GM18951 (cell line): Measurements from ENCODE around the gene PPP2R2B.

Source experiments
- POLR2A ChIP-seq: IDR thresholded peaks from 4 replicates; pipeline ENCODE4 v1.6.1; 2011; ENCODE audit warnings: mild to moderate bottlenecking; ENCODE audit not compliant: insufficient read length, insufficient read depth; ENCODE audit errors: extremely low read depth
- in situ Hi-C: fragments of 300-500 bp; cut with MboI; formaldehyde crosslinking; loops from one replicate; pipeline ENCODE4 v1.12.0; 2022; ENCODE audit warnings: low sequenced_read_pairs, mixed read lengths, inconsistent platforms; ENCODE audit not compliant: unreplicated experiment

The PPP2R2B gene

DNA sequence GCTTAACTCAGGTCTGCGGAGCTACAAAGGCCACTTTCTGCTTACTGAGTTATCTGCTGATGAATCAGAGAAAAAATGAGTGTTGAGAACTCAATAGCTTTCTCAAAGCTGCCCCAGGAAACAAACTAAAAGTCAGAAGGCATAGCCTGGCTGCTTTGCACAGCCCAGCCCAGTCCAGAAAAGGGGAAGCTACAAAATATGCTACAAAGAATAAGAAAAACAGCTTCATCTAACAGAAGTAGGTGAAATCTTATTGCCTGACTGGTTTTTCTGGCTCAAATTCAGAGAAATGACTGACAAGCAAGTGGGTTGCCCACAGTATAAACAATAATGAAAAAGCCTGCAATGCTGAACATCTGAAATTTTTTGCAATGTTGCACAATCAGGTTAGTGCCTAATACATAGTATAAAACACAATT is 156.2 kb downstream of the PPP2R2B start:
- TF ChIP-seq POLR2A, result no peak
- in situ Hi-C loops, result no loop called here

DNA sequence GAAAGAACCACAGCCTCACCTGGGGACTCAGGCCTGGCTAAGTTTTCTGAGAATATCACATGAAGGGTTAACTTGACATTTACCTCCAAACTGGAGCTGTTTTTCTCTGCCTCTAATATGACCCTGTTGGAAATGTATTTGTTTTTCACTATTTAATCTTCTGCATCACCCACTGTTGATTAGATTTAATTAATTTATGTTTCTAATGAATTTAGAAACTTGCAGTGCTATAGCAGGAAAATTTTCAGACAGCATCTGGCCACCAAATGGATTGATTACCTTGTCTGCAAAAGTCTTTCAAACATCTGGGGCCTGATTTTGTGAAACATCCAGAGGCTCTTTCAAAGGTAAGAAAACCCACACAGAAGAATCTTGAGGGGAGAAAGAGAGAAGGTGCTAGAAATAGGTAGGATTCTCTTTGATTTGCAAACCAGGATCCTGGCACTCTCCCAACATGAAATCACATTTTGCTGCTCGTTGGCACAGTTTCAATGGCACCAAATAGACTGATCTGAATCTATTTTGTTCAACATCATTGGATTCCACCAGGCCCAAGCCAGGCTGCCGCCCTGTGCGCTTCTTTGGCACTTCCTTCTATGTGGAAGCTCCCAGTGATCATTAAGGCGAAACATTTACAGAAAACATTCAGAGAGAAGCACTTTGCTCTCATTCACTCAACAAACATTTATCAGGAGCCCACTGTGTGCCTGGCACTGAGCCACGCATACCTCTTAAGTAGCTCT is 157.3 kb downstream of the PPP2R2B start:
- TF ChIP-seq POLR2A, result no peak
- in situ Hi-C loops, result no loop called here

- no peak for TF ChIP-seq POLR2A
- in situ Hi-C loops, result no loop called here
Observed at GRCh38 chr5:146720107-146720506, 158.4 kb downstream of the PPP2R2B start.

GRCh38 chr5:146719179-146719578 is 159.4 kb downstream of the PPP2R2B start:
- TF ChIP-seq POLR2A, result no peak
- in situ Hi-C loops, result no loop called here

GRCh38 chr5:146718609-146719008 is 159.9 kb downstream of the PPP2R2B start:
- in situ Hi-C loops, result no loop called here
- no peak for TF ChIP-seq POLR2A

GRCh38 chr5:146717951-146718350 is 160.6 kb downstream of the PPP2R2B start:
- no peak for TF ChIP-seq POLR2A
- in situ Hi-C loops, result no loop called here

DNA sequence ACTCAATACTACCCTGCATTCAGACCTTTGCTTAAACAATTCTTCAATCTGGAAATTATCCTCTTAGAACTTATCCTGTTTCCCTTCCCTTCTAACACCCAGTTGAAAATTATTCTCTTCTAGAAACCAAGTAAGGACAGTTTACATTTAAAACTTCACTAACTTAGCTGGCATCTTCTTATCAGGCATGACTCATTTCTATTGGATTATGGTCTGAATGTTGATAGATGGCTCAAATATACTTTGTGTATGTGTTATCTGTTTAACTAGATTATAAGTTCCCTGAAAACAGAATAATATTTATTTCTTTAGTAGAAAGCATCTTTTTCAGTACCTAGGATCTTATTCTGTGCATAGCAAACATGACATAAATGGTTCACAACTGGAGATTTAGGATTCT is 161.9 kb downstream of the PPP2R2B start:
- TF ChIP-seq POLR2A, result no peak
- in situ Hi-C loops, result no loop called here

- no peak for TF ChIP-seq POLR2A
- in situ Hi-C loops, result no loop called here
Observed at GRCh38 chr5:146710348-146710747, 168.2 kb downstream of the PPP2R2B start.

DNA sequence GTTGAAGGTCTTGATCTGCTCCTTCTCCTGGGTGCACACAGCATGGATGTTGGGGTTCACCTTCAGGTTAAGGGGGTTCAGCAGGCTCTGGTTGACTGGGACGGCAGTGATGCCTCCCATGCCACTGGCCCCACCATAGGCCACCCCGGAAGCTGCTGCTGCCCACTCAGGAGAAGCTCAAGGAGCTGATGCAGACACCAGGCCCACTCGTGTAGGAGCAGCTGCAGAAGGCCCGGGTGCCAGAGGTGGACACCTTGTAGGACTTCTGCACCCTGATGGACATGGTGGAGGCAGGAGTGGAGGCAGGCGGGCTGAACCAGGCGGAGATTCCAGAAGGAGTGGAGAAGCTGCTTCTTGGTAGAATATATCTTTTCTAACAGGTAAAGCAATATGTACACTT is 171.2 kb downstream of the PPP2R2B start:
- in situ Hi-C loops, result no loop called here
- TF ChIP-seq POLR2A, result no peak

DNA sequence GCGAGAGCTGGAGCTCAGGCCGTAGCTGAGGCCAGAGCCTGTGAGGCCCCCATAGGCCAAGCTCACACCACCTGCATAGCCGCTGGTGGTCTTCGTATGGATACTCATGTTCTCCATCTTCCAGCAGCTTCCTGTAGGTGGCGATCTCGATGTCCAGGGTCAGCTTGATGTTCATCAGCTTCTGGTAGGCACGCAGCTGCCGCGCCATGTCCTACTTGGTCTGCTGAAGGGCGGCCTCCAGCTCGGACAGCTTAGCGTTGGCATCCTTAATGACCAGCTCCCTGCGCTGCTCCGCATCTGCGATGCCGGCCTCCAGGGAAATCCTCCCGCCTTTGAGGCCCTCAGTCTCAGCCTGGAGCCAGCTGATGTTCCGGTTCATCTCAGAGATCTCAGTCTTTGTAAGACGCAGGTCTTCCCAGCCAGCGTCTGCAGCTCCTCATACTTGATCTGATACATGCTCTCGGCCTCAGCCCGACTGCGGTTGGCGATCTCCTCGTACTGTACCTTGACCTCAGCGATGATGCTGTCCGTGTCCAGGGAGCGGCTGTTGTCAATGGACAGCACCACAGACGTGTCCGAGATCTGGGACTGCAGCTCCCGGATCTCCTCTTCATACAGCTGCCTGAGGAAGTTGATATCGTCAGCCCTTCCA is 172.1 kb downstream of the PPP2R2B start:
- in situ Hi-C loops, result no loop called here
- TF ChIP-seq POLR2A, result no peak

GRCh38 chr5:146704949-146705665 is 173.4 kb downstream of the PPP2R2B start:
- in situ Hi-C loops, result no loop called here
- no peak for TF ChIP-seq POLR2A

- no peak for TF ChIP-seq POLR2A
- in situ Hi-C loops, result no loop called here
Observed at GRCh38 chr5:146703899-146704298, 174.7 kb downstream of the PPP2R2B start.

- no peak for TF ChIP-seq POLR2A
- in situ Hi-C loops, result no loop called here
Observed at GRCh38 chr5:146703499-146703898, 175.1 kb downstream of the PPP2R2B start.
